ENCODE results near the gene EGLN2.
"Not testable (repeated sequence)": the region's sequence is repeated elsewhere in the genome, so short reads cannot be mapped to it uniquely, and the experiment has no call there.

EGLN2 gene

DNA sequence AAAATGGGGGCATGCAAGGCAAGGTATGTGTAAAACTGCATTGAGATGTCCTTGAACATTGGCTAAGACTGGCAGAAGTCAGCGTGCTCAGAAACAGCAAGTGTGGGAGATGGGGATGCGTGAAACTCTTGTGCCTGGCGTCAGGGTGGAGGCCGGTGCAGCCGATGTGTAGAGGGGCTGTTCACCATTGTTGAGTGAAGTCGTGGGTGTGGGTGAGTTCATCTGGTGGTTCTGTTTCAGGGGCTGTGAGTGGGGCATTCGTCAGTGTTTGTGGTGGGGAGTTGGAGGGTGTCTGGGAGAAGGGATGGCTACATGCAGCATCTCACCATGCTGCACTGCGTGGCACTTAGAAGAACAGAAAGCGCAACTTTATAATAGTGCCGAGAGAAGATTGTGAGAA lies 35.0 kb upstream of the EGLN2 start:
- Mint-ChIP-seq H3K4me1 (ENCODE audit: low read depth) (peaks cover 22% of the 10 kb centered on the region), H3K27ac (no peak overlapping the region), H3K27me3 (ENCODE audit: low read depth) (no peaks in the 10 kb centered on the region), H3K9me3 (no peaks in the 10 kb centered on the region), H3K36me3 (ENCODE audit: low read depth) (peaks cover 72% of the 10 kb centered on the region), H3K4me3 (no peak overlapping the region)
- no peak for DNase-seq (ENCODE audit: low spot score)

DNA sequence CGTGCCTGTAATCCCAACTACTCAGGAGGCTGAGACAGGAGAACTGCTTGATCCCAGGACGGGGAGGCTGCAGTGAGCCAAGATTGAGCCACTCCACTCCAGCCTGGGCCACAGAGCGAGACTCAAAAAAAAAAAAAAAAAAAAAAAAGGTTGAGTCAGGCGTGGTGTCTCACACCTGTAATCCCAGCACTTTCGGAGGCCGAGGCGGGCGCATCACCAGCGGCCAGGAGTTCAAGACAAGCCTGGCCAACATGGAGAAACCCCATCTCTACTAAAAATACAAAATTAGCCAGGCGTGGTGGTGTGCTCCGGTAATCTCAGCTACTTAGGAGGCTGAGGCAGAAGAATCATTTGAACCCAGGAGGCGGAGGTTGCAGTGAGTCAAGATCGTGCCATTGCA lies 32.6 kb upstream of the EGLN2 start:
- not testable (repeated sequence) for H3K27me3 Mint-ChIP-seq (ENCODE audit: low read depth); H3K4me3 Mint-ChIP-seq; DNase-seq (ENCODE audit: low spot score); H3K9me3 Mint-ChIP-seq; H3K27ac Mint-ChIP-seq
- peaks cover 68% of the 10 kb centered on the region for H3K36me3 Mint-ChIP-seq (ENCODE audit: low read depth)
- H3K4me1 Mint-ChIP-seq (ENCODE audit: low read depth) = peaks cover 25% of the 10 kb centered on the region

DNA sequence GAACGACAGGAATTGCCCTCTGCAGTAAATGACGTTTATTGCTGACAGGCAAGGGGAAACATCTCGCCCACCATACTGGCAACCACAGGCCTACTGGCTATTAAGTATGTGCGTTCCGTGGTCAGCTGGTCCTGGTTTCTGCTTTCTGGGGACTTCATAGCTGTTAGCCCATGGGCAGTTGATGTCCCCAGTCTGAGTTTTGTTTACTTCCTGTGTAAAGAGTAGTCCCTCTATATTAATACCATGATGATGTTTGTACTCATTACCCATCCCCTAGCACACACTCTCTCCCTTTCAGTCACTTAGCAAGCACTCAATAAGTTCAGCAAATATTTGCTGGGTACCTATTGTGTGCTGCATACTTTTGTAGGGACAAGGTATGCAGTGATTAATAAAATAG lies 30.1 kb upstream of the EGLN2 start:
- H3K4me1 Mint-ChIP-seq (ENCODE audit: low read depth) = peaks cover 19% of the 10 kb centered on the region
- peaks cover 4% of the 10 kb centered on the region for H3K9me3 Mint-ChIP-seq
- no peak overlapping the region for H3K27ac Mint-ChIP-seq
- no peak for DNase-seq (ENCODE audit: low spot score)
- H3K4me3 Mint-ChIP-seq = no peak overlapping the region
- no peaks in the 10 kb centered on the region for H3K27me3 Mint-ChIP-seq (ENCODE audit: low read depth)
- peaks cover 51% of the 10 kb centered on the region for H3K36me3 Mint-ChIP-seq (ENCODE audit: low read depth)

DNA sequence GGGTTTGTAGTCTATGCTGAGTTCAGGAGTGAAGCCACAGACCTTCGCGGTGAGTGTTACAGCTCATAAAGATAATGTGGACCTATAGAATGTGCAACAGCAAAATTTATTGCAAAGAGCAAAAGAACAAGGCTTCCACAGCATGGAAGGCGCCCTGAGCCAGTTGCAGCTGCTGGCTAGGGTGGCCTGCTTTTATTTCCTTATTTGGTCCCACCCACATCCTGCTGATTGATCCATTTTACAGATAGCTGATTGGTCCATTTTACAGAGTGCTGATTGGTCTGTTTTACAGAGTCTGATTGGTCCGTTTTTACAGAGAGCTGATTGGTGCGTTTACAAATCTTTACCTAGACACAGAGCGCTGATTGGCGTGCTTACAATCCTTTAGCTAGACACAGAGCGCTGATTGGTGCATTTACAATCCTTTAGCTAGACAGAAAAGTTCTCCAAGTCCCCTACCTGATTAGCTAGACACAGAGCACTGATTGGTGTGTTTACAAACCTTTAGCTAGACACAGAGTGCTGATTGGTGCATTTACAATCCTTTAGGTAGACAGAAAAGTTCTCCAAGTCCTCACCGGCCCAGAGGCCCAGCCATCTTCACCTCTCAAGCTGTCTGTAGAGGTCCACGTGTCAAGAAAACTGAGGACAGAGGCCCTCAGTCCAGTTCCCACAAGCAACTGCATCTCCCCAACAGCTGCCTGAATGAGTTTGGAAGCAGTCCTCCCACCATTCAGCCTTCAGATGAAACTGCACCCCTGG lies 27.7 kb upstream of the EGLN2 start:
- not testable (repeated sequence) for H3K27ac Mint-ChIP-seq; H3K9me3 Mint-ChIP-seq; H3K4me3 Mint-ChIP-seq; DNase-seq (ENCODE audit: low spot score); H3K27me3 Mint-ChIP-seq (ENCODE audit: low read depth)
- peaks cover 34% of the 10 kb centered on the region for H3K36me3 Mint-ChIP-seq (ENCODE audit: low read depth)
- H3K4me1 Mint-ChIP-seq (ENCODE audit: low read depth) = peaks cover 12% of the 10 kb centered on the region

DNA sequence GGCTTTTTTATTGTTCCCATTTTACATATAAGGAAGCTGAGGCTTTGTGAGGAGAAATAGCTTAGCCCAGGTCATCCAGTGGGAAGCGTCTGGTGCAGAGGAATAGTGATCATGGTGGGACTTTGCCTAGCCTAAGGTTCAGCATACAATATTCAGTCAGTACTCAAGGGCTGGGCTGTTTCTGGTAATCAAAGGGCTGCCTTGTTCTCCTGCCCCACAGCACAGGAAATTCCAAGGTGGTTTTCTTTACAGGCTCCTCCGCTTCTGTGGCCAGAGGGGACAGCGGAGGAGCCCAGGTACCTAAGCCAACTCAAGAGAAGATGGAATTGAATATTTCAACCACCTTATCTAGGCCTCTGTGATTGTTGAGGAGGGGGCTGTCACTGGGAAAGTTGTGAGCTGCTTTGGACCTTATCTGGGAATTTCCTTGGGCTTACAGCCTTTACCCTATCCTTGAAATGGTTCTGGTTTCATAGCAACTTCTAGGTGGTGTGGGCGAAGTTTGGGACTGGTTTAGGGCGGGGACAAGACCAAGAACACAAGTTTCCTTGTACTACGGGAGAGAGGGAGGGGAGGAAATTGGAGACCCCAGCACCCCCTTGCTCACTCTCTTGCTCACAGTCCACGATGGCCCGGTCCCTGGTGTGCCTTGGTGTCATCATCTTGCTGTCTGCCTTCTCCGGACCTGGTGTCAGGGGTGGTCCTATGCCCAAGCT lies 23.9 kb upstream of the EGLN2 start, which contains the start of gene MIA:
TSS of gene MIA (plus strand) at position 606 of the 716 bp plus-strand sequence. CDS start at position 628, 22 bp downstream.
- DNase-seq (ENCODE audit: low spot score) = no peak
- H3K4me3 Mint-ChIP-seq = peak within 1 kb of the TSS; percentile 36
- peaks cover 30% of the 10 kb centered on the region for H3K36me3 Mint-ChIP-seq (ENCODE audit: low read depth)
- peak within 1 kb of the TSS; percentile 78 for H3K27ac Mint-ChIP-seq
- peaks cover 35% of the 10 kb centered on the region for H3K4me1 Mint-ChIP-seq (ENCODE audit: low read depth)
- peaks cover 4% of the 10 kb centered on the region for H3K9me3 Mint-ChIP-seq
- no peaks in the 10 kb centered on the region for H3K27me3 Mint-ChIP-seq (ENCODE audit: low read depth)

DNA sequence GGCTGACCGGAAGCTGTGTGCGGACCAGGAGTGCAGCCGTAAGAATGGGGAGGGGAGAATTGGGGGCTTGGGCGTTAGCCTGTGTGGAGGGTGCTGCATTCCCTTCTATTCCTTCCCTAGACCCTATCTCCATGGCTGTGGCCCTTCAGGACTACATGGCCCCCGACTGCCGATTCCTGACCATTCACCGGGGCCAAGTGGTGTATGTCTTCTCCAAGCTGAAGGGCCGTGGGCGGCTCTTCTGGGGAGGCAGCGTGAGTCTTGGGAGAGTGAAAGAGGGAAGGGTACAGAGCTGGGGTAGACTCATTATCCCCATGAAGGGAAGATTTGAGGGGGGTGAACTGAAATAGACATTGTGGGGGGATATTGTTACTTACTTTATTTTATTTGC lies 23.4 kb upstream of the EGLN2 start:
- peaks cover 4% of the 10 kb centered on the region for H3K9me3 Mint-ChIP-seq
- peaks cover 31% of the 10 kb centered on the region for H3K36me3 Mint-ChIP-seq (ENCODE audit: low read depth)
- H3K4me1 Mint-ChIP-seq (ENCODE audit: low read depth) = peaks cover 39% of the 10 kb centered on the region
- H3K4me3 Mint-ChIP-seq = peak overlapping the region; percentile 36
- H3K27ac Mint-ChIP-seq = peak overlapping the region; percentile 78
- no peaks in the 10 kb centered on the region for H3K27me3 Mint-ChIP-seq (ENCODE audit: low read depth)
- DNase-seq (ENCODE audit: low spot score) = no peak

DNA sequence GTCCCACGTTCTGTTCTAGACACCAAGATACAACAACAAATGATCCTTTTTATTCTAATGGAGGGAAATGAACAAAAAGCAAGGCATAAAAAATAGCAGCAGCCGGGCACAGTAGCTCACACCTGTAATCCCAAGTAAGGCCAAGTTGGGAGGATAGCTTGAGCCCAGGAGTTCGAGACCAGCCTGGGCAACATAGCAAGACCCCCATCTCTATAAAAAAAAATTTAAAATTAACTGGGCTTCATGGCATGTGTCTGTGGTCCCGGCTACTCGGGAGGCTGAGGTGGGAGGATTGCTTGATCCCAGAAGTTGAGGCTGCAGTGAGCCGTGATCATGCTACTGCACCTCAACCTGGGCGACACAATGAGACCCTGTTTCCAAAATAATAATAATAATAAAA lies 22.6 kb upstream of the EGLN2 start:
- Mint-ChIP-seq H3K27ac (peak overlapping the region; percentile 8), H3K4me1 (ENCODE audit: low read depth) (peaks cover 37% of the 10 kb centered on the region), H3K9me3 (no peaks in the 10 kb centered on the region), H3K4me3 (peak overlapping the region; percentile 97), H3K27me3 (ENCODE audit: low read depth) (no peaks in the 10 kb centered on the region), H3K36me3 (ENCODE audit: low read depth) (peaks cover 28% of the 10 kb centered on the region)
- DNase-seq (ENCODE audit: low spot score) = no peak

DNA sequence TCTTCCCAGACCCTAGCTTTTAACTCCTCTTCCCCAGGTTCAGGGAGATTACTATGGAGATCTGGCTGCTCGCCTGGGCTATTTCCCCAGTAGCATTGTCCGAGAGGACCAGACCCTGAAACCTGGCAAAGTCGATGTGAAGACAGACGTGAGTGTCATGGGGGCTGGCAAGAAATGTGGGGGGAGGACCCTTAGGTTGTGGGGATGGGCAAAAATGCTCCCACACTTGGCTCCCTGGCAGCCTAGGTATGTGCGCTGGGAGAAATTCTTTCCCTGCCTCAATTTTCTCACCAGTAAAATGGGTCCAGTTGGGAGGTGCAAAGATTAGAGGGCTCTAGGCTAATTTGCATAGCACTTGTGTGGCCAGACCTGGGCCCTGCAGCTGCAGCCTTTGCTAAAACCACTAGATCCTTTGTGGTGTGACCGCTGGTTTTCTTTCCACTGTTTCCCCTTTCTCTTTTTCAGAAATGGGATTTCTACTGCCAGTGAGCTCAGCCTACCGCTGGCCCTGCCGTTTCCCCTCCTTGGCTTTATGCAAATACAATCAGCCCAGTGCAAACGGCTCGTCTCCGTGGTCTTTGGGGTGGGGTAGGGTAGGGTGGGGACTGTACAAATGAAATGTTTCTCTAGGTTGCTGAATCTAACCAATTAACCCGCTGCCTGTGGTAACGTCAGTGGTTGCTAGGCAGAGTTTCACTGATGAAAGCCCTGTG lies 21.9 kb upstream of the EGLN2 start:
- Mint-ChIP-seq H3K4me1 (ENCODE audit: low read depth) (peaks cover 35% of the 10 kb centered on the region), H3K36me3 (ENCODE audit: low read depth) (peaks cover 25% of the 10 kb centered on the region), H3K4me3 (peak overlapping the region; percentile 97), H3K27me3 (ENCODE audit: low read depth) (no peaks in the 10 kb centered on the region), H3K9me3 (no peaks in the 10 kb centered on the region), H3K27ac (peak overlapping the region; percentile 96)
- peak; percentile 88 for DNase-seq (ENCODE audit: low spot score)

DNA sequence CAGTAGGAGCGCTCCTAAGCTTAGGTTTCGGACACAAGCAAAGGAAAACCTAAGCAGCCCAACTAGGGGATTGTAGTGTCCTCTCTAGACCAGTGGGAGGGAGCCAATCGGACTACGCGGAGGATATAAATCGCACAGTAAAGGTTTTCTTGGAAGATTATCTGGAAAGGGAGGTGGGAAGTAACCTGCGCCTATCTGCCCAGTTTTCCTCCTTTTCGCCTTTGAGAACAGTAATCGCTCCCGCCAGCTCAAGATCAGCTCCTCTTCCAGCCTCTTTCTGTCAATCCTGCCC lies 21.4 kb upstream of the EGLN2 start:
- no peaks in the 10 kb centered on the region for H3K27me3 Mint-ChIP-seq (ENCODE audit: low read depth)
- H3K4me1 Mint-ChIP-seq (ENCODE audit: low read depth) = peaks cover 35% of the 10 kb centered on the region
- H3K4me3 Mint-ChIP-seq = peak overlapping the region; percentile 97
- DNase-seq (ENCODE audit: low spot score) = no peak
- no peaks in the 10 kb centered on the region for H3K9me3 Mint-ChIP-seq
- peak overlapping the region; percentile 96 for H3K27ac Mint-ChIP-seq
- H3K36me3 Mint-ChIP-seq (ENCODE audit: low read depth) = peaks cover 26% of the 10 kb centered on the region

DNA sequence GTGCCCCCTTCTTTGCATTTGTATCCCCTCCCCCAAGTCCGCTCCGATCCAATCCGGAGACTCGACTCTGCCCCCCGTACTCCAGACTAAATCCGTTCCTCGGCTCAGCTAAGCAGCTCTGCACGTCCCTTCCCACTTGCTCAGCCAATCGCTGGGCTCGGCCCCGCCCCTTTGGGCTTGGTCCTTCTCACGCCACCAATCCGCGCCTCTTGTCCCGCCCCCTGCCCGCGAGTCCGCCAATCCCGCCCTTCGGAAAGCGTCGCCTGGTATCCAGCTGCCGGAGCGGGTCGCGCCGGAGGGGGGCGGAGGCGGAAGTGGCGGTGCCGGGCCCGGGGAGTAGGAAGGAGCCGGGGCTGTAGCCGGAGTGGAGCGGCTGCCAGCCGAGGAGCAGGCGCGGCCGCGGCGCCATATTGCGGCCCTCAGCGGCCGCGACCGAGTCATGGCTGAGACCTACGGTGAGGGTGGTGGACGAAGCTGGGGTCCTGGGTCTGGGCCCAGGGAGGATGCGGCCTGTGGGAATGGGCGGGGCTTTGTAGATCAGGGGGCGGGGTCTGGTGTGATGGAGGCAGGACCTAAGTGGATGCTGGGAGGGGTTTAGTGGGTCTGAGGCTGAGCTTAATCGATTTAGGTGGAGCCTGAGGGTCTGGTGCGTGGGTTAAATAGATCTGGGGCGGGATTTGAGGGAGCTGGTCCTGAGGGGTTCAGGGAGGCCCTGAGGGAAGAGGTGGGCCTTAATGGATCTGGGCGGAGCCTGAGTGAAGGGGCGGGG lies 20.9 kb upstream of the EGLN2 start, which contains the start of gene RAB4B:
TSS of gene RAB4B (plus strand) at position 311 of the 769 bp plus-strand sequence. CDS start at position 440, 129 bp downstream.
- peaks cover 26% of the 10 kb centered on the region for H3K36me3 Mint-ChIP-seq (ENCODE audit: low read depth)
- no peaks in the 10 kb centered on the region for H3K27me3 Mint-ChIP-seq (ENCODE audit: low read depth)
- H3K9me3 Mint-ChIP-seq = no peaks in the 10 kb centered on the region
- peak within 1 kb of the TSS; percentile 97 for H3K4me3 Mint-ChIP-seq
- DNase-seq (ENCODE audit: low spot score) = peak; percentile 100
- peak within 1 kb of the TSS; percentile 96 for H3K27ac Mint-ChIP-seq
- peaks cover 35% of the 10 kb centered on the region for H3K4me1 Mint-ChIP-seq (ENCODE audit: low read depth)

DNA sequence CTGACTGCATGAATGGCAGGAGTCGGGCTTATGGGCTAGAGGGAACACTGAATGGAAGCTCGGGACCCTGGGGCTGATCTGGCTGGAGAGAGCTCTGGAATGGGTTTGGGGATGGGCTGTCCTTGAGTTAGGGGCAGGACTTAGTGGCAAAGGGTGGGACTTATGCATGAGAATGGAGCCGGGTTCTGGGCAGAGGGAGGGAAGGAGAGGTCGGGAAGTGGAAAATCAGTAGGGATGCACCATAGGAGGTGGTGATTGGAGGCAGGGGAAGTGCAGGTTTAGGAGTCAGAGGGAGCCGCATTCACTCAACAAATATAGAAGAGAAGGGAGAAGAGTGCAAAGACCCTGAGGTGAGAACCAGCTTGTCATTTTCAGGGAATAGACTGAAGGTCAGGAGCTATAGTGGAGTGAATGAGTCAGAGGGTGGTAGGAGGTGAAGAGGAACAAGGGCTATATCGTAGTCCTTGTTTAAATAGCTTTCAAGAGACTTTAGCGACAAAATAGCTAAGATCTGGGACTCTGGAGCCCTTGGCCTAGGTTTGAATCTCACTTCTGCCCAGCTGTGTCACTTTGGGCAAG lies 20.2 kb upstream of the EGLN2 start:
- Mint-ChIP-seq H3K27me3 (ENCODE audit: low read depth) (no peaks in the 10 kb centered on the region), H3K4me1 (ENCODE audit: low read depth) (peaks cover 35% of the 10 kb centered on the region), H3K36me3 (ENCODE audit: low read depth) (peaks cover 29% of the 10 kb centered on the region), H3K4me3 (peak overlapping the region; percentile 97), H3K9me3 (no peaks in the 10 kb centered on the region), H3K27ac (peak overlapping the region; percentile 96)
- peak; percentile 35 for DNase-seq (ENCODE audit: low spot score)

DNA sequence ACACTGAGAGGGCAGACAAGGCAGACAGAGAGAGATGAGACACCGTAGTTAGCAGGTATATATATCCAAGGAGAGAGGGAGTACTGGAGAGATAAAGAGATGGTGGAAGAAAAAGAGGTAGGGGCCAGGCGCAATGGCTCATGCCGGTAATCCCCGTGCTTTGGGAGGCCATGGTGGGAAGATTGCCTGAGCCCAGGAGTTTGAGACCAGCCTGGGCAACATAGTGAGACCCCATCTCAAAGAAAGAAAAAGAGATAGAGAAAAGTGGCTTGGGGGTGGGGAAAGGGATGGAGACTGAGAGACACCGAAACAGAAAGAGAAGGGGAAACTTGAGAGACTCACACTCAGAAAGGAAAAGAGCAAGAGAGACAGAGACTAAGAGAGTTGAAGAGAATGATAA lies 18.4 kb upstream of the EGLN2 start:
- no peaks in the 10 kb centered on the region for H3K9me3 Mint-ChIP-seq
- H3K4me1 Mint-ChIP-seq (ENCODE audit: low read depth) = peaks cover 37% of the 10 kb centered on the region
- H3K27me3 Mint-ChIP-seq (ENCODE audit: low read depth) = no peaks in the 10 kb centered on the region
- H3K4me3 Mint-ChIP-seq = no peak overlapping the region
- H3K36me3 Mint-ChIP-seq (ENCODE audit: low read depth) = peaks cover 34% of the 10 kb centered on the region
- H3K27ac Mint-ChIP-seq = peak overlapping the region; percentile 57
- no peak for DNase-seq (ENCODE audit: low spot score)

DNA sequence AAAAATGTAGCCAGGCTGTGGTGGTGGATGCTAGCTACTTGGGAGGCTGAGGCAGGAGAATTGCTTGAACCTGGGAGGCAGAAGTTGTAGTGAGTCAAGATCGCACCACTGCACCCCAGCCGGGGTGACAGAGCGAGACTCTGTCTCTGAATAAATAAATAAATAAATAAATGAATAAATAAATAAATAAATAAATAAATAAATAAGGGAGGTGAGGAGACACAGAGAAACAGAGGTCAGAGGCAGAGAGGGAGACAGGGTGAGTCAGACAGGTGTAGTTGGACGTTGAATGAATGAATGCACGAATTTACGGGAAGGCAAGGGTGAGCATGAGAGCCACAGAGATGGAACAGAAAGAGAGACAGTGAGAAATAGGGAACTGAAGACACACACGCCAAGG lies 17.9 kb upstream of the EGLN2 start:
- no peak overlapping the region for H3K4me3 Mint-ChIP-seq
- H3K36me3 Mint-ChIP-seq (ENCODE audit: low read depth) = peaks cover 33% of the 10 kb centered on the region
- peaks cover 35% of the 10 kb centered on the region for H3K4me1 Mint-ChIP-seq (ENCODE audit: low read depth)
- H3K27ac Mint-ChIP-seq = peak overlapping the region; percentile 63
- no peaks in the 10 kb centered on the region for H3K27me3 Mint-ChIP-seq (ENCODE audit: low read depth)
- DNase-seq (ENCODE audit: low spot score) = no peak
- no peaks in the 10 kb centered on the region for H3K9me3 Mint-ChIP-seq

All from T-helper 2 cell treated with Interferon-gamma antibody and Interleukin-4, amounts not matched to agents 5 μg/mL and 100 μg/mL, for 36 hours (primary cell).